ENCODE measurements around the gene COPA. TPM values are rescaled to one million over a fixed set of nuclear protein-coding genes. Genes with fewer than 3 reads are reported as not detected.
A peak's percentile ranks its signal among the peaks of the same experiment; 100 is the strongest.
"Not testable (repeated sequence)": the region's sequence is repeated elsewhere in the genome, so short reads cannot be mapped to it uniquely, and the experiment has no call there.

The COPA gene
- total RNA-seq (ENCODE audit: low replicate concordance), result 220 and 248 TPM in 2 replicates

- peak within 1 kb of the TSS; percentile 94 for H3K4me3 ChIP-seq (ENCODE audit: low read depth, low read length)
- peak; percentile 98 for DNase-seq (ENCODE audit: low read depth)
- peak; percentile 22 for TF ChIP-seq CTCF (IDR thresholded peaks at IDR 0.05; ENCODE audit: insufficient read depth, low read length)
Observed at GRCh38 chr1:160342953-160343869, at the start of gene COPA, which contains the start of gene NCSTN. Gene COPA, minus strand, starts transcription at chr1:160343250. Its CDS starts 80 bp downstream, at chr1:160343170. Gene NCSTN, plus strand, starts transcription at chr1:160343383. Its CDS starts 14 bp downstream, at chr1:160343397.

GRCh38 chr1:160388406-160388805 is 45.4 kb upstream of the COPA start:
- not testable (repeated sequence) for H3K4me3 ChIP-seq (ENCODE audit: low read depth, low read length); DNase-seq (ENCODE audit: low read depth)

GRCh38 chr1:160384812-160385211 is 41.8 kb upstream of the COPA start:
- DNase-seq (ENCODE audit: low read depth); H3K4me3 ChIP-seq (ENCODE audit: low read depth, low read length): not testable (repeated sequence)

- peak; percentile 47 for DNase-seq (ENCODE audit: low read depth)
- H3K4me3 ChIP-seq (ENCODE audit: low read depth, low read length), result no peak overlapping the region
- TF ChIP-seq CTCF (IDR thresholded peaks at IDR 0.05; ENCODE audit: insufficient read depth, low read length), result no peak
Observed at GRCh38 chr1:160377585-160378206, 34.6 kb upstream of the COPA start.

GRCh38 chr1:160376525-160377131 is 33.6 kb upstream of the COPA start:
- no peak overlapping the region for H3K4me3 ChIP-seq (ENCODE audit: low read depth, low read length)
- TF ChIP-seq CTCF (IDR thresholded peaks at IDR 0.05; ENCODE audit: insufficient read depth, low read length), result peak; percentile 98
- DNase-seq (ENCODE audit: low read depth), result peak; percentile 77

GRCh38 chr1:160375788-160376524 is 32.9 kb upstream of the COPA start:
- H3K4me3 ChIP-seq (ENCODE audit: low read depth, low read length), result no peak overlapping the region
- no peak for TF ChIP-seq CTCF (IDR thresholded peaks at IDR 0.05; ENCODE audit: insufficient read depth, low read length)
- DNase-seq (ENCODE audit: low read depth), result no peak

- no peak overlapping the region for H3K4me3 ChIP-seq (ENCODE audit: low read depth, low read length)
- DNase-seq (ENCODE audit: low read depth), result no peak
- no peak for TF ChIP-seq CTCF (IDR thresholded peaks at IDR 0.05; ENCODE audit: insufficient read depth, low read length)
Observed at GRCh38 chr1:160374306-160375110, 31.5 kb upstream of the COPA start.
